ENCODE data around the gene TMED5. TPM values are rescaled to one million over a fixed set of nuclear protein-coding genes. Genes with fewer than 3 reads are reported as not detected.

Gene TMED5
- total RNA-seq, 2 donors from 2014 or later: 80.4 to 81.2 TPM

DNA sequence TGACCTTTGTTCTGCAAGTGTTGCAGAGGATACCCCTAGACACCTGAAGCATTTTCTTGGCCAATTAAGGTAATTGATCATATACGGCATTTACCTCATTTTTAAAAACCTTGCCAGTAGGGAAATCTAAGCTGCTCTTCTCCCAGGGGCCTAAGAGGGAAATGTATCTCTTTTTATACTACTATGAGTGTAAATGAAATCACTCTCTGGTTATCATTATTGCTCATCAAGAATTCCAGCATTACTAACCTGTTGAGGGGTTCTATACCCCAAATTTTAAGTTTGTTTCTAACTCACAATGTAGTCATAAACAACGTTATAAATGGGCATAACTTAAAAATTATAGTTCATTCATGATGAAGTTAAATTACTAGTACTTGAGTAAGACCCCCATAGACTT lies 27.4 kb downstream of the TMED5 start:
- no peaks in the 10 kb centered on the region for H3K27me3 ChIP-seq
- H3K4me3 ChIP-seq: no peak overlapping the region
- TF ChIP-seq CTCF (IDR thresholded peaks at IDR 0.05): no peak
- peaks cover 0 to 4% of the 10 kb centered on the region in 2 donors for H3K4me1 ChIP-seq
- no peak for DNase-seq (ENCODE audit: low spot score)
- peaks cover 67% of the 10 kb centered on the region for H3K36me3 ChIP-seq
- no peaks in the 10 kb centered on the region for H3K9me3 ChIP-seq
- H3K27ac ChIP-seq: no peak overlapping the region

- Histone ChIP-seq H3K27me3 (no peaks in the 10 kb centered on the region), H3K27ac (no peak overlapping the region), H3K36me3 (peaks cover 55% of the 10 kb centered on the region), H3K9me3 (no peaks in the 10 kb centered on the region), H3K4me3 (no peak overlapping the region), H3K4me1 (peaks cover 0 to 4% of the 10 kb centered on the region in 2 donors)
- no peak for DNase-seq (ENCODE audit: low spot score)
- TF ChIP-seq CTCF (IDR thresholded peaks at IDR 0.05): no peak
Measured at GRCh38 chr1:93151474-93151873, 28.7 kb downstream of the TMED5 start.

- H3K27me3 ChIP-seq: no peaks in the 10 kb centered on the region
- no peaks in the 10 kb centered on the region for H3K9me3 ChIP-seq
- peaks cover 47% of the 10 kb centered on the region for H3K36me3 ChIP-seq
- H3K4me1 ChIP-seq: peaks cover 0 to 4% of the 10 kb centered on the region in 2 donors
- no peak for TF ChIP-seq CTCF (IDR thresholded peaks at IDR 0.05)
- no peak overlapping the region for H3K27ac ChIP-seq
- no peak for DNase-seq (ENCODE audit: low spot score)
- no peak overlapping the region for H3K4me3 ChIP-seq
Measured at GRCh38 chr1:93150729-93151128, 29.5 kb downstream of the TMED5 start.

DNA sequence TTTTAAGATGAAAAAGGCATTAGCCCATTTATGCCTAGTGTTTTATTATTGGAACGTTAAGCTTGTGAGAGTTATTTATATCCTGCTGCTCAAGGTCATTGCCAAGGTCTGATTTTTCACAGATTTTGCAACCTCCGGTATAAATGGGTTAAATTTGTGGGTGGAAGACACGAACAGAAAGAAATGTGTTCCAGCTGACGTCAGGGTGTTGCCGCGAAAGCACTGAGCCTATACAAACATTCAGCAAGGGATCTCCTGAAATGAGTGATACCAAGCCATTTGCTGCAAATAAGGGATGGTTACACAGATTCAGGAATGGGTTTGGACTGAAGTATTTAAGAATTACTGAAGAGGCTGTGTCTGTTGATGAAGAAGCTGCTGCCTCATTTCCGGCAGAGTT lies 32.2 kb downstream of the TMED5 start:
- TF ChIP-seq CTCF (IDR thresholded peaks at IDR 0.05): no peak
- Histone ChIP-seq H3K4me3 (no peak overlapping the region), H3K27me3 (no peaks in the 10 kb centered on the region), H3K4me1 (no peaks in the 10 kb centered on the region), H3K9me3 (no peaks in the 10 kb centered on the region), H3K27ac (no peak overlapping the region), H3K36me3 (peaks cover 34% of the 10 kb centered on the region)
- DNase-seq (ENCODE audit: low spot score): no peak

DNA sequence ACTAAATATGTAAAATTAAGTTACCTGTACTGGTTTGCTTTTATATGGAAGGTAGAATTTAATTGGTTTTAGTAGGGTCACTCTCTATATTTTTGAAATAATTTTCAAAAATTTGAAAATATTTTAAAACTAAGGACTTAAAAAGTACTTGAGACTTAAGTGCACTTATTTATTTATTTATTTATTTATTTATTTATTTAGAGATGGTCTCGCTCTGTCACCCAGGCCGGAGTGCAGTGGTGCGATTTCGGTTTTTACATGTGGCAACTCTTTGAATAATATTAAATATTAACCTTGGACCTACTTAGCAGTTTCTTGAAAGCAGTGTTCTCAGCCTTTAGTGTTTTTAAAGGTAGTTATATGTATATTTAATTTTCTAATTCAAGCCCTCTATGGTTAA lies 36.4 kb downstream of the TMED5 start:
- Histone ChIP-seq H3K4me1 (no peaks in the 10 kb centered on the region), H3K36me3 (peaks cover 6% of the 10 kb centered on the region), H3K27ac (no peak overlapping the region), H3K27me3 (no peaks in the 10 kb centered on the region), H3K4me3 (no peak overlapping the region), H3K9me3 (no peaks in the 10 kb centered on the region)
- no peak for DNase-seq (ENCODE audit: low spot score)
- no peak for TF ChIP-seq CTCF (IDR thresholded peaks at IDR 0.05)

DNA sequence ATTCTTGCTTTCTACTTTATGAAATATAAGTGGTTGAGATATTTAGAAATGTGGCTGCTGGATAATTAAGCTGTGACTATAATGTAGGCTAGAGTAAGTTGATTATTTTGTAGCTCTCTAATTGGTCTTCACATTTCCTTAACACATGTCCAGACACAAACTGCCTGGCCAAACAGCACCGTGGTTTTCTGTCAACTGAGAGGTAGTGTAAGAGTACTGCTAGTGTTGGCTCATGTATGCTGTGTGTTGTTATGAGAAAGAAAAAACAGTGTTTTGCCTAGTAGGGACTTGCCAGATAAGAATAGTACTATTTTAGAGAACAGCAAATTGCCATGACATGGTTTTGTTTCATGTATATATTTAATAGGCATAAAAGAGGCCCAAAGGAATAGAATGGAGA lies 37.1 kb downstream of the TMED5 start:
- no peaks in the 10 kb centered on the region for H3K27me3 ChIP-seq
- H3K9me3 ChIP-seq: no peaks in the 10 kb centered on the region
- no peak for TF ChIP-seq CTCF (IDR thresholded peaks at IDR 0.05)
- no peak for DNase-seq (ENCODE audit: low spot score)
- H3K36me3 ChIP-seq: no peaks in the 10 kb centered on the region
- no peak overlapping the region for H3K4me3 ChIP-seq
- no peak overlapping the region for H3K27ac ChIP-seq
- H3K4me1 ChIP-seq: no peaks in the 10 kb centered on the region

Data from right atrium auricular region (tissue), 2 donors.